Activated T-helper 17 cell treated with anti-CD3 and anti-CD28 coated beads, Interleukin-2, amount 50 U/mL, for 72 hours (primary cell): ENCODE measurements around the gene MSMB. TPM values are rescaled to one million over a fixed set of nuclear protein-coding genes. Genes with fewer than 3 reads are reported as not detected.
"Not testable (repeated sequence)": the region's sequence is repeated elsewhere in the genome, so short reads cannot be mapped to it uniquely, and the experiment has no call there.

ENCODE experiments used
- ATAC-seq: fragments of 150-1000 bp; cut with Tn5 transposase; replicated peaks from 2 replicates; pipeline ENCODE4 v1.10.0; 2021; ENCODE audit warnings: mild to moderate bottlenecking, moderate library complexity
- H3K27ac Mint-ChIP-seq: one replicate; pipeline ENCODE4 v1.8.0; 2022; ENCODE audit warnings: mixed read lengths
- H3K27me3 Mint-ChIP-seq: one replicate; pipeline ENCODE4 v1.8.0; 2022; ENCODE audit warnings: mixed read lengths
- H3K36me3 Mint-ChIP-seq: one replicate; pipeline ENCODE4 v1.8.0; 2022; ENCODE audit warnings: low read depth, mild to moderate bottlenecking, mixed read lengths
- H3K4me1 Mint-ChIP-seq: one replicate; pipeline ENCODE4 v1.8.0; 2022; ENCODE audit warnings: mixed read lengths
- H3K4me3 Mint-ChIP-seq: one replicate; pipeline ENCODE4 v1.8.0; 2022; ENCODE audit warnings: mild to moderate bottlenecking, mixed read lengths
- H3K9me3 Mint-ChIP-seq: one replicate; pipeline ENCODE4 v1.8.0; 2022; ENCODE audit warnings: mixed read lengths
- total RNA-seq, 2 donors: library from RNA; stranded (reverse); gene quantifications; one replicate each; pipeline ENCODE4 v1.2.3, GENCODE V29; 2022

The MSMB gene
- total RNA-seq, 2 donors from 2014 or later = not detected

DNA sequence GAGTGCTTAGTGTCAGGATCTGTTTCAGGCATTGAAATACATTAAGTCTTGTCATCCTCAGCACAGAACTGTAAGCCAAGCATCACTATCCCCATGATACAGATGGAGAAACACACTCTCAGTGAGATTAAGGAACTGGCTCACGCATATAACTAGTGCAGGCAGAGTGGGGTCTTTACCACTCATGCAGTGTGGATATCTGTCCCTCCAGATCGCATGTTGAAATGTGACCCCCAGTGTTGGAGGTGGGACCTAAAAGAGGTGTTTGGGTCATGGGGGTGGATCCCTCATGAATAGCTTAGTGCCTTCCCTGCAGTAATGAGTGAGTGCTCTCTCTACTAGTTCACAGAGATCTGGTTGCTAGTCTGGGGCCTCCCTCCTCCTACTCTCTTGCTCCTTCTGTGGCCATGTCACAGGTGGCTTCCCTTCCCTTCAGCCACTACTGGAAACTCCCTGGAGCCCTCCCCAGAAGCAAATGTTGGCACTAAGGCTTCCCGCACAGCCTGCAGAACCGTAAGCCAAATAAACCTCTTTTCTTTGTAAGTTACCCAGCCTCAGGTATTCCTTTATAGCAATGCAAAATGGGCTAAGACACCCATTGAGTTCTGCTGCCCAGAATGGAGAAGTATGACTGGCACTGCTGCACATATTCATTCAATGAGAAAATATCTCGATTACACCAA, 31.8 kb upstream of the MSMB start:
- ATAC-seq = no peak

DNA sequence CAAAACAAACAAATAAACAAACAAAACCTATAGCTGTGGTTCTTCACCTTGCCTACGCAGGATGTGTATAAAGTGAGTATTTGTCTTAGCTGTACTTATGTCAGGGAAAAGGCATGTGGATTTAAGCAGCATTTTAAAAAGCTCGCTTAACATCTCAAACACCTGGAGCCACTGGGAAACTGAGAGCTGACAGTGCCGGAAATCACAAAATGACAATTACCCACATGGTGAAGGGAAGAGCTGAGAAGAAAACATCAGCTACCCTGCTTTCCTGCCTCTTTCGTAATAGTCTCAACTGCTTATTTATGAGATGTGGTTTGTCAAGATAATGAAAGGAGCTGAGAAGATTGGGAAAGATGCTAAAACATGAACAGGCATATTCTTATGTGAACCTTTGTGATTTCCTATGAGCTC, 31.1 kb upstream of the MSMB start:
- no peak for ATAC-seq
- Mint-ChIP-seq H3K36me3 (no peaks in the 10 kb centered on the region), H3K9me3 (no peaks in the 10 kb centered on the region), H3K4me1 (peaks cover 8% of the 10 kb centered on the region), H3K27ac (no peak overlapping the region), H3K27me3 (no peaks in the 10 kb centered on the region), H3K4me3 (no peak overlapping the region)

More for the DNA sequence above, 31.8 kb upstream of the MSMB start:
- Mint-ChIP-seq H3K4me1 (peaks cover 8% of the 10 kb centered on the region), H3K9me3 (no peaks in the 10 kb centered on the region), H3K27me3 (no peaks in the 10 kb centered on the region), H3K4me3 (no peak overlapping the region), H3K27ac (no peak overlapping the region), H3K36me3 (no peaks in the 10 kb centered on the region)

DNA sequence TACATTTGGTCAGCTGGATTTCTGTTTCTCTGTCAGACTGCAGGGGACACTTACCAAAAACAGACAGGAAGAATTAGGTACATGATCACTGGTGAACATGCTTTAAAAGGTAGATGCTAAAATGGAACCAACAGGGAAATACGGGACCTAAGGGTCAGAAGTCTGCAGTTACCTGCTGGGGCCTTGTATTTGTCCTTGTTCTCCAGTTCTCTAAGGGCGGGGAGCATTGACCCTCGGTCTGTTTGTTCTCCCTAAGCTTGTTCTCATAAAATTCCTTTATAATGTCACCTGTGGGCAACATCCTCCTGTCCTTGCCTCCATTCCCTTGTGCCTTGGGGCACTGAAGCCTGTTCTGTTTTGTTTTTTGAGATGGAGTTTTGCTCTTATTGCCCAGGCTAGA, 29.8 kb upstream of the MSMB start:
- H3K27ac Mint-ChIP-seq = no peak overlapping the region
- no peak for ATAC-seq
- no peaks in the 10 kb centered on the region for H3K27me3 Mint-ChIP-seq
- H3K36me3 Mint-ChIP-seq = no peaks in the 10 kb centered on the region
- no peaks in the 10 kb centered on the region for H3K9me3 Mint-ChIP-seq
- H3K4me1 Mint-ChIP-seq = peaks cover 4% of the 10 kb centered on the region
- H3K4me3 Mint-ChIP-seq = no peak overlapping the region

GRCh38 chr10:46074196-46074946, 28.3 kb upstream of the MSMB start:
- Mint-ChIP-seq H3K36me3 (no peaks in the 10 kb centered on the region), H3K4me1 (peaks cover 4% of the 10 kb centered on the region), H3K4me3 (no peak overlapping the region), H3K9me3 (no peaks in the 10 kb centered on the region), H3K27ac (no peak overlapping the region), H3K27me3 (no peaks in the 10 kb centered on the region)
- no peak for ATAC-seq

DNA sequence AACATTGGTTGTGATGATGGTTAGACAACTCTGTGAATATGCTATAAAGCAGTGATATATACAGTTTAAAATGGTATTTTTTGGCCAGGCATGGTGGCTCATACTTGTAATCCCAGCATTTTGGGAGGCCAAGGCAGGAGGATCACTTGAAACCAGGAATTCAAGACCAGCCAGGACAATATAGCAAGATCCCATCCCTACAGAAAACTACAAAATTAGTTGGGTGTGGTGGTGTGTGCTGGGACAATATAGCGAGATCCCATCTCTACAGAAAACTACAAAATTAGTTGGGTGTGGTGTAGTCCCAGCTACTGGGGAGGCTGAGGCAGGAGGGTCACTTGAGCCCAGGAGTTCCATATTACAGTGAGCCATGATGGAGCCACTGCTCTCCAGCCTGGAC, 27.5 kb upstream of the MSMB start:
- no peaks in the 10 kb centered on the region for H3K27me3 Mint-ChIP-seq
- no peaks in the 10 kb centered on the region for H3K36me3 Mint-ChIP-seq
- H3K27ac Mint-ChIP-seq = no peak overlapping the region
- no peaks in the 10 kb centered on the region for H3K9me3 Mint-ChIP-seq
- peaks cover 4% of the 10 kb centered on the region for H3K4me1 Mint-ChIP-seq
- no peak overlapping the region for H3K4me3 Mint-ChIP-seq
- no peak for ATAC-seq

DNA sequence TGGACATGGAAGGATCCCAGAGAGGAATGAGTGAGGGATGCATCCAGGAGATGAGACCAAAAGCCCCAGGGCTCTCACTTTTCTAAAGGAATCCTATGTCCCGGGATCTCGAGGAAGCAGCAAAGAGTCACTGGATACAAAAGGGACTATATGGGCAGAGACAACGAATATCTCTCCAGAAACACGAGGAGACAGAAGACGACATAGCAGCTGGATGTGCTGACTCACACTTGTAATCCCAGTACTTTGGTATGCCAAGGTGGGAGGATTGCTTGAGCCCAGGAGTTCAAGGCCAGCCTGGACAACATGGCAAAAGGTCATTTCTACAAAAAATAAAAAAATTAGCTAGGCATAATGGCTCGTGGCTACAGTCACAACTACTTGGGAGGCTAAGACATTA, 24.7 kb upstream of the MSMB start:
- no peaks in the 10 kb centered on the region for H3K4me1 Mint-ChIP-seq
- no peaks in the 10 kb centered on the region for H3K27me3 Mint-ChIP-seq
- H3K4me3 Mint-ChIP-seq = no peak overlapping the region
- peak overlapping the region; percentile 14 for H3K27ac Mint-ChIP-seq
- no peaks in the 10 kb centered on the region for H3K36me3 Mint-ChIP-seq
- H3K9me3 Mint-ChIP-seq = no peaks in the 10 kb centered on the region
- no peak for ATAC-seq

DNA sequence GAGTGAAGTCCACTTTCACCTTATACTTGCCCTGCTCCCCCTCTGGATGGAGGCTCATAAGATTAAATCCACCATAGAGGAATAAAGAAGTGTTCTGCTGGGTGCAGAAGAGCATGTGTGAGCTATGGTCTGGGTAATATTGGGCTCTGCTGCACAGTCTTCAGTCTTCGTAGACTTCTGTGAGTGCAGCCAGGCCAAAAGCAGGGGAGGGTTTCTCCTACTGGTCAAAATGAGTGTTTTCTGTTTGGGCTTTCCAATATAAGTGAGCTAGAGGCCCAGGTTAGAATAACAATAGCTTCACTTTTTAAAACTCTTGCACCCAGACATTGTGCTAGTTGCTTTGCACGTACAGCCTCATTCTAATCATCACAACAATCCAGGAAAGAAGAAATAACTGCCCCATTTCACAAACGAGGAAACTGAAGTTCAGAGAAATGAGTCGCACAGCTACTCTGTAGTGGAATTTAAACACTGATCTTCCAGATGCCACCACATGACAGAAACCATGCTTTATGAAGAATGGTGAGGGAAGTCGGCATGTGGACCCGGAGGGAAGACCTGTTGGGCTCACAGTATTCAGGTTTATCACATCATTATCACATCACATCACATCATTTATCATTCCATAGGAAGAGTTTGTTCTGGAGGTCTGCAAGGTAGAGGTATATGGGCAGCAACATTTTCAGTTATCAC, 23.8 kb upstream of the MSMB start:
- Mint-ChIP-seq H3K27ac (peak overlapping the region; percentile 14), H3K9me3 (no peaks in the 10 kb centered on the region), H3K27me3 (no peaks in the 10 kb centered on the region), H3K4me1 (no peaks in the 10 kb centered on the region), H3K36me3 (no peaks in the 10 kb centered on the region), H3K4me3 (no peak overlapping the region)
- ATAC-seq = no peak

DNA sequence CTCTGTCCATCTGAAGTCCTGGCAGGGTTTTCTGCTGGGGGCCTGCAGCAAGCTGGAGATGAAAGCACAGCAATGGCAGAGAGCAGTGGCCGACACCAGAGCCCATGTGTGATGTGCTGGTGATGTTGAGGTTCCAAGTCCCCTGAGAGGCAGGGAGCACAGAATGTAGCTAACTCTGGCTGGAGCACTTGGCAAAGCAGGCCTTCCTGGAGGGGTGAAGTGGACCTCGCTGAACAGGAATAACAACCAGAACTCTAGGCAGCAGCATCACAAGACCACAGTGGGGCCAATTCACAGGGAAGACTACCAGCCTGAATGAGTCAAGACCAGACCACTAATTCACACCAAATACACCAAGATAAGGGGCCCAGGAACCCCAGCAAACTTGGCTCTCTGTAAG, 22.8 kb upstream of the MSMB start:
- Mint-ChIP-seq H3K36me3 (no peaks in the 10 kb centered on the region), H3K27me3 (no peaks in the 10 kb centered on the region), H3K4me3 (no peak overlapping the region), H3K27ac (no peak overlapping the region), H3K9me3 (no peaks in the 10 kb centered on the region), H3K4me1 (no peaks in the 10 kb centered on the region)
- ATAC-seq = no peak

- no peak overlapping the region for H3K4me3 Mint-ChIP-seq
- H3K9me3 Mint-ChIP-seq = no peaks in the 10 kb centered on the region
- no peaks in the 10 kb centered on the region for H3K4me1 Mint-ChIP-seq
- no peaks in the 10 kb centered on the region for H3K27me3 Mint-ChIP-seq
- H3K27ac Mint-ChIP-seq = no peak overlapping the region
- no peaks in the 10 kb centered on the region for H3K36me3 Mint-ChIP-seq
- no peak for ATAC-seq
These were observed 22.0 kb upstream of the MSMB start for GRCh38 chr10:46068117-46068516.

DNA sequence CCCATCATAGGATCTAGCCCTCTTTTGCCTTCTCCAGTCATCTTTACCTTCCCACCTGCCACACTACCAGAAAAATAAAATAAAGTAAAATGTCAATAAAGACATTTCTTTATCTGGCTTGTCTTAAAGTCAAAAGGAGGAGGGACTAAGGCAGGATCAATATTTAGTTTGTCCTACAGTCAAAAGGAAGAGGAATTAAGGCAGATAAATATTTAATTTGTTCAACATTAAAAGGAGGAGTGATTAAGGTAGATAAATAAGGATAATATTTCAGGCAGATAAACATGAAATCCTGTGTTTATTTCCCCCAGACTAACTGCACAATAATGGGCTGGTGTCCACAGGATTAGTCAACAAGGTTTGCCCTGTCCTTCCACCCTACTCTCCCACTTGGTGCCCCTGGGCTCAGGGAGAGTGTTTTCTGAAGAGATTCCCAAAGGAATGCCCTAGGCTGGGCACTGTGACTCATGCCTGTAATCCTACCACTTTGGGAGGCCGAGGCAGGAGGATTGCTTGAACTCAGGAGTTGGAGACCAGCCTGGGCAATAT, 18.3 kb upstream of the MSMB start:
- no peaks in the 10 kb centered on the region for H3K36me3 Mint-ChIP-seq
- ATAC-seq = no peak

DNA sequence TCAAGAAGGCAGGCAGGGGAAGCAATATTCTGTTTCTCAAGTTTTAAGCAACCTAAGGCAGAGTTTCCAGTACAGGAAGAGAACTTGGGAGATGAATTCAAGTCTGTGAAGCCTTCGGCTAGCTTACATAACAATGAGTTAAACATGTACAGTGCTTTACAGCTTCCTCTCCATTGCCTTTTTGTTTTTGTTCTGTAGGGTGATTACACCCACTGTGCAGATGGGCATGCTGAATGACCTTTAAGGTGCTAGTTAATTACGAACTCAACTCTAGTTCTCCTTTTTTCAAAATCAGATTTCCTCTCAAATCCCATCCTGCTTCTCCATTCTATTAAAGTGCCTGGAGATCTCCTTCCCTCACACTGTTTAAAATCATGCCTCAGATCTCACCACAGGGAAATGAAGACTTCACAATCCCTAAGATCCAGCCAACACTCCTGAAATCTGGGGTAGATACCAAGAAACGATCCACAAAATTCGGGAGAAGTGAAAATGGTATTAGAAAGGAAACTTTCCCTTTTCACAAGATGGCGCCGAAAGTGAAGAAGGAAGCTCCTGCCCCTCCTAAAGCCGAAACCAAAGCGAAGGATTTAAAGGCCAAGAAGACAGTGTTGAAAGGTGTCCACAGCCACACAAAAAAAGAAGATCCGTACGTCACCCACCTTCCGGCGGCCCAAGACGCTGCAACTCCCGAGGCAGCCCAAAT, 16.8 kb upstream of the MSMB start:
- Mint-ChIP-seq H3K36me3 (no peaks in the 10 kb centered on the region), H3K4me1 (no peaks in the 10 kb centered on the region), H3K4me3 (no peak overlapping the region), H3K9me3 (no peaks in the 10 kb centered on the region), H3K27me3 (no peaks in the 10 kb centered on the region), H3K27ac (no peak overlapping the region)
- no peak for ATAC-seq

More for the DNA sequence above, 18.3 kb upstream of the MSMB start:
- Mint-ChIP-seq H3K27me3 (no peaks in the 10 kb centered on the region), H3K4me3 (no peak overlapping the region), H3K4me1 (no peaks in the 10 kb centered on the region), H3K9me3 (no peaks in the 10 kb centered on the region), H3K27ac (no peak overlapping the region)

GRCh38 chr10:46060706-46061105, 14.6 kb upstream of the MSMB start:
- no peak for ATAC-seq
- H3K27ac Mint-ChIP-seq = no peak overlapping the region
- H3K4me1 Mint-ChIP-seq = no peaks in the 10 kb centered on the region
- H3K27me3 Mint-ChIP-seq = no peaks in the 10 kb centered on the region
- no peaks in the 10 kb centered on the region for H3K36me3 Mint-ChIP-seq
- H3K9me3 Mint-ChIP-seq = no peaks in the 10 kb centered on the region
- no peak overlapping the region for H3K4me3 Mint-ChIP-seq

GRCh38 chr10:46057927-46058326, 11.9 kb upstream of the MSMB start:
- ATAC-seq, H3K27ac Mint-ChIP-seq, H3K4me1 Mint-ChIP-seq, H3K36me3 Mint-ChIP-seq, H3K4me3 Mint-ChIP-seq, H3K27me3 Mint-ChIP-seq, H3K9me3 Mint-ChIP-seq: not testable (repeated sequence)

- H3K27ac Mint-ChIP-seq = no peak overlapping the region
- no peaks in the 10 kb centered on the region for H3K36me3 Mint-ChIP-seq
- H3K27me3 Mint-ChIP-seq = peaks cover under 1% of the 10 kb centered on the region
- no peak for ATAC-seq
- no peaks in the 10 kb centered on the region for H3K4me1 Mint-ChIP-seq
- no peak overlapping the region for H3K4me3 Mint-ChIP-seq
- H3K9me3 Mint-ChIP-seq = no peaks in the 10 kb centered on the region
These were observed 11.0 kb upstream of the MSMB start for GRCh38 chr10:46057038-46057437.
